ENCODE results near the gene KCTD16. TPM values are rescaled to one million over a fixed set of nuclear protein-coding genes. Genes with fewer than 3 reads are reported as not detected.

The KCTD16 gene
- total RNA-seq, 6 experiments from 2014 or later: 1.5 to 3.6 (median 3.0) TPM

DNA sequence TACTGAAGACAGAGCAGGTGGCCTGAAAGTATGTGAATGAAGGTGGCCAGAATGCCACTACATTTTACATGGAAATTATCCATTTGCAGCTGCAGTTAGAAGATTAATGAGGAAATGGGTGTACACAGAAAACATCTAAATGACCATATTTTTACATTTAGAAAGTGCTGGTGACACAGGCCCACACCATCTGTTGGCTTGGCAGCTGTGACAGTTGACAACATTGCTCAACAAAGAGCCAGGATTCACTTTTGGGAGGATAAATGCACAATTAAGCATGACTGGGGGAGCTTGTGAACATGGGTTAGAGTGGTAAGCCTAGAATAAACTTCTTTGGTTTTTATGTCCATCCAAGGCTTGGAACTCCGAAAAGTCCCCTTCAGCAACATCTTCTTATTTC lies 360.5 kb downstream of the KCTD16 start:
- TF ChIP-seq CTCF (IDR thresholded peaks at IDR 0.05): no peak
- no peak for DNase-seq
- H3K27ac Mint-ChIP-seq: no peak overlapping the region
- no peak overlapping the region for H3K4me3 Mint-ChIP-seq
- peaks cover 2% of the 10 kb centered on the region for H3K27me3 Mint-ChIP-seq (ENCODE audit: insufficient read depth)
- H3K36me3 Mint-ChIP-seq (ENCODE audit: low read depth): peaks cover 4% of the 10 kb centered on the region
- H3K9me3 Mint-ChIP-seq: peaks cover 4% of the 10 kb centered on the region; the same call in 1 of the 2 replicates
- H3K4me1 Mint-ChIP-seq (ENCODE audit: low read depth): peaks cover 30% of the 10 kb centered on the region

Other genes starting within 250 kb of the KCTD16 start
- gene YIPF5, start 214 bp upstream of the KCTD16 start, total RNA-seq (2021; fragmentation: NEBNext Ultra II Directional; extraction: Animal tissue kit (Norgen Biotek cat#: 25700)): 100 to 1,000 TPM; 147 to 170 (median 166) TPM